K562 (cell line): ENCODE data around the gene SPAG9. TPM values are rescaled to one million over a fixed set of nuclear protein-coding genes. Genes with fewer than 3 reads are reported as not detected.

Experiments used
- ADNP ChIP-seq: fragments of 200-800 bp; sonication (Bioruptor generic); IDR thresholded peaks from 2 replicates; pipeline ENCODE4 v1.6.1; 2016; ENCODE audit warnings: missing genetic modification characterization, missing compliant biosample characterization
- CCNT2 ChIP-seq: IDR thresholded peaks from 2 replicates; pipeline ENCODE4 v1.6.1; 2011; ENCODE audit warnings: borderline replicate concordance, low read depth, mild to moderate bottlenecking, moderate library complexity, mixed read lengths, low read length; ENCODE audit not compliant: insufficient read length; ENCODE audit errors: extremely low read depth
- CEBPB ChIP-seq: fragments of 450-650 bp; IDR thresholded peaks from 2 replicates; pipeline ENCODE4 v1.6.1; 2016; ENCODE audit warnings: missing genetic modification characterization, missing compliant biosample characterization
- DNMT1 ChIP-seq: fragments of 450-650 bp; IDR thresholded peaks from 2 replicates; pipeline ENCODE4 v1.6.1; 2016; ENCODE audit warnings: antibody characterized with exemption, mild to moderate bottlenecking
- DPF2 ChIP-seq: fragments of 450-650 bp; IDR thresholded peaks from 2 replicates; pipeline ENCODE4 v1.6.1; 2016
- EWSR1 ChIP-seq: fragments of 450-650 bp; IDR thresholded peaks from 2 replicates; pipeline ENCODE4 v1.6.1; 2018; ENCODE audit warnings: borderline replicate concordance, mild to moderate bottlenecking, low read depth, moderate library complexity; ENCODE audit not compliant: partially characterized antibody
- GTF2F1 ChIP-seq: IDR thresholded peaks from 2 replicates; pipeline ENCODE4 v1.6.1; 2011; ENCODE audit warnings: low read depth, low read length, improper control_type of control experiment
- NR2C2 ChIP-seq, 2 experiments: fragments of 200-800 bp in 1 of 2; sonication (Bioruptor generic) in 1 of 2; sonication (generic) in 1 of 2; formaldehyde crosslinking in 1 of 2; IDR thresholded peaks; 2 replicates each; pipeline versions ENCODE4 v1.6.1 to v1.8.0; 2016 to 2022; ENCODE audit warnings: mild to moderate bottlenecking in 1 of 2, missing compliant biosample characterization in 1 of 2, missing genetic modification characterization in 1 of 2, missing genetic modification reagents in 1 of 2
- NR2F6 ChIP-seq: fragments of 450-650 bp; formaldehyde crosslinking; IDR thresholded peaks from 2 replicates; pipeline ENCODE4 v1.4.0; 2020; ENCODE audit warnings: mild to moderate bottlenecking
- PHF20 ChIP-seq: fragments of 450-650 bp; IDR thresholded peaks from 2 replicates; pipeline ENCODE4 v1.6.1; 2018; ENCODE audit not compliant: partially characterized antibody
- PPARD ChIP-seq: fragments of 250-450 bp; sonication (Bioruptor Pico); IDR thresholded peaks from 2 replicates; pipeline ENCODE4 v1.8.0; 2022; ENCODE audit warnings: inconsistent platforms, mild to moderate bottlenecking, moderate library complexity
- SLC30A9 ChIP-seq: fragments of 250-450 bp; sonication (Bioruptor Pico); IDR thresholded peaks from 2 replicates; pipeline ENCODE4 v1.8.0; 2022; ENCODE audit warnings: mild to moderate bottlenecking, moderate library complexity
- SMAD1 ChIP-seq: fragments of 150-350 bp; IDR thresholded peaks from 2 replicates; pipeline ENCODE4 v1.6.1; 2014; ENCODE audit warnings: low read length, low read depth; ENCODE audit not compliant: partially characterized antibody
- SNIP1 ChIP-seq: fragments of 450-650 bp; IDR thresholded peaks from 2 replicates; pipeline ENCODE4 v1.7.1; 2017; ENCODE audit warnings: low read depth, mild to moderate bottlenecking
- ZKSCAN1 ChIP-seq: fragments of 150-350 bp; IDR thresholded peaks from 2 replicates; pipeline ENCODE4 v1.6.1; 2016; ENCODE audit warnings: low read depth, low read length
- ZNF146 ChIP-seq: IDR thresholded peaks from one replicate; pipeline ENCODE4 v1.6.1; 2018; ENCODE audit warnings: missing compliant biosample characterization; ENCODE audit not compliant: unreplicated experiment
- ZNF316 ChIP-seq: fragments of 450-650 bp; IDR thresholded peaks from 2 replicates; pipeline ENCODE4 v1.6.1; 2016
- ZNF445 ChIP-seq: fragments of 250-450 bp; sonication (Bioruptor Pico); IDR thresholded peaks from 2 replicates; pipeline ENCODE4 v1.4.0; 2020; ENCODE audit warnings: low read depth, mild to moderate bottlenecking, moderate library complexity
- ZNF764 ChIP-seq: fragments of 250-450 bp; sonication (Bioruptor Pico); IDR thresholded peaks from 2 replicates; pipeline ENCODE4 v1.4.0; 2020; ENCODE audit warnings: low read depth, mild to moderate bottlenecking, moderate library complexity
- polyA plus RNA-seq, 8 experiments: library from polyadenylated mRNA; depleted of rRNA in 4 of 8; stranded (reverse) in 5 of 8; unstranded in 3 of 8; fragments of >200 nt; fragmentation: Nextera tagmentation in 2 of 8; fragmentation: Illumina TruSeq in 1 of 8; extraction: Ambion mirVana in 2 of 8; extraction: Trizol in 1 of 8; gene quantifications; 2 replicates each; pipeline versions ENCODE4 v1.2.1 to v1.2.3, GENCODE V29; 2011 to 2014; ENCODE audit warnings: inconsistent platforms in 1 of 8, missing spikeins in 1 of 8
- total RNA-seq, 7 experiments: library from RNA; depleted of rRNA in 6 of 7; stranded (reverse); fragments of >200 nt in 6 of 7; fragmentation: Illumina TruSeq in 2 of 7; extraction: Trizol in 2 of 7; gene quantifications; 2 replicates each; pipeline versions ENCODE4 v1.2.1 to v1.2.3, GENCODE V29; 2011 to 2021; ENCODE audit warnings: low replicate concordance in 1 of 7
- TF ChIP-seq, protein P1 (sequence below): IDR thresholded peaks from 2 replicates; pipeline ENCODE4 v1.6.1; 2011; ENCODE audit not compliant: insufficient read length; ENCODE audit errors: extremely low read depth
- TF ChIP-seq, protein P2 (sequence below): fragments of 250-450 bp; sonication (Bioruptor Pico); IDR thresholded peaks from 2 replicates; pipeline ENCODE4 v1.8.0; 2021; ENCODE audit warnings: moderate library complexity, mild to moderate bottlenecking, inconsistent platforms
- TF ChIP-seq, protein P3 (sequence below): fragments of 250-450 bp; sonication (Bioruptor Pico); IDR thresholded peaks from 2 replicates; pipeline ENCODE4 v1.4.0; 2020; ENCODE audit warnings: mild to moderate bottlenecking, moderate library complexity
- TF ChIP-seq, protein P4 (sequence below): fragments of 250-450 bp; sonication (Bioruptor Pico); IDR thresholded peaks from 2 replicates; pipeline ENCODE4 v1.8.0; 2022; ENCODE audit warnings: moderate library complexity, mild to moderate bottlenecking, inconsistent platforms
- TF ChIP-seq, protein P5 (sequence below): IDR thresholded peaks from 3 replicates; pipeline ENCODE4 v1.6.1; 2011; ENCODE audit warnings: borderline replicate concordance, mild to moderate bottlenecking; ENCODE audit not compliant: insufficient read length, insufficient read depth

The SPAG9 gene
- total and polyA plus RNA-seq, 9 of the 15 experiments (the other 6 are each of a cell fraction or from before 2014, with no cell fraction given): 12.2 to 99.2 (median 58.2) TPM

DNA sequence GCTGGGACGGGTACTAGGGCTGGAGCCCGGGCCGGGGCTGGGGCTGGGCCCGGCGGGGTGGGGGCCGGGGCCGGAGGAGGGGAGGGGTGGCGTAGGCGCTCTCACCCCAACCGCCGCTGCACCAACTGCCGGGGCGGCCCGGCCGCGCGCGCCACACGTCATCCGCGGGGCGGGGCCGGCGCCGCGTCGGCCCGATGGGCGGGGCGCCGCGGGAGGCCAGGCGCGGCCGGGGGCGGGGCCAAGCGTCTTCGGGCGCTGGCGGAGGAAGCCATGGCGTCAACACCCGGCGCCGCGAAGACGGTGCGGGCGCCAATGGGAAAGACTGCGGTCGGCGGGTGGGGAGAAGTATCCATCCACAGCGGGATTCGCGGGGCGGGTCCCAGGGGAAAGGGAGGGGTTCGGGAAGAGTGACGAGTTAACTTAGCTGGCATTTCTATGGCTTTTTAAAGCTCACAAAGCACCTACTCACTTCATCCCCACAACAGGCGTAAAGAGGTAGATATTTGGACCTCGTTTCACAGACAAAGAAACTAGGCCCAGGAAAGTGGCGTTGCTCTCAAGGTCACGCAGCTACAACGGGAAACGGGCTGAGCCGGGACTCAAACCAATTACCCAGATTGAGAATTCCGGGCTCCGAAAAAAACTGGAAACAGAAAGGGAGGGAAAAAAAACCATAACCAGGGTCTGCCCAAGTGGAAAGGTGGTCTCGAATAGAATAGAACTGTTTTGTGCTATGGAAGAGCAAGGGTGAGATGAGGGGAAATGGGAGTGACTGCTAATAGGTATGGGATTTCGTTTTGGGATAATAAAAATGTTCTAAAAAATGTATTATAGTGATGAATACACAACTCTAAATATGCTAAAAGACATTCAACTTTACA, at the start of gene SPAG9 (continued):
- TF ChIP-seq, protein P1, sequence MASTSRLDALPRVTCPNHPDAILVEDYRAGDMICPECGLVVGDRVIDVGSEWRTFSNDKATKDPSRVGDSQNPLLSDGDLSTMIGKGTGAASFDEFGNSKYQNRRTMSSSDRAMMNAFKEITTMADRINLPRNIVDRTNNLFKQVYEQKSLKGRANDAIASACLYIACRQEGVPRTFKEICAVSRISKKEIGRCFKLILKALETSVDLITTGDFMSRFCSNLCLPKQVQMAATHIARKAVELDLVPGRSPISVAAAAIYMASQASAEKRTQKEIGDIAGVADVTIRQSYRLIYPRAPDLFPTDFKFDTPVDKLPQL: no peak
- TF ChIP-seq, protein P2, sequence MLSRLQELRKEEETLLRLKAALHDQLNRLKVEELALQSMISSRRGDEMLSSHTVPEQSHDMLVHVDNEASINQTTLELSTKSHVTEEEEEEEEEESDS (CRISPR knock-in tag): no peak
- TF ChIP-seq, protein P3, sequence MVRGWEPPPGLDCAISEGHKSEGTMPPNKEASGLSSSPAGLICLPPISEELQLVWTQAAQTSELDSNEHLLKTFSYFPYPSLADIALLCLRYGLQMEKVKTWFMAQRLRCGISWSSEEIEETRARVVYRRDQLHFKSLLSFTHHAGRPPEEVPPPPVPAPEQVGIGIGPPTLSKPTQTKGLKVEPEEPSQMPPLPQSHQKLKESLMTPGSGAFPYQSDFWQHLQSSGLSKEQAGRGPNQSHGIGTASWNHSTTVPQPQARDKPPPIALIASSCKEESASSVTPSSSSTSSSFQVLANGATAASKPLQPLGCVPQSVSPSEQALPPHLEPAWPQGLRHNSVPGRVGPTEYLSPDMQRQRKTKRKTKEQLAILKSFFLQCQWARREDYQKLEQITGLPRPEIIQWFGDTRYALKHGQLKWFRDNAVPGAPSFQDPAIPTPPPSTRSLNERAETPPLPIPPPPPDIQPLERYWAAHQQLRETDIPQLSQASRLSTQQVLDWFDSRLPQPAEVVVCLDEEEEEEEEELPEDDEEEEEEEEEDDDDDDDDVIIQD (CRISPR knock-in tag): no peak
- TF ChIP-seq ZNF146 (CRISPR knock-in tag) (no peak), SMAD1 (peak; percentile 43), CCNT2 (peak; percentile 74), SNIP1 (peak; percentile 40; the same call in 1 of the 2 replicates), ZNF764 (CRISPR knock-in tag) (no peak), EWSR1 (no peak), DPF2 (no peak), GTF2F1 (no peak), ZKSCAN1 (no peak; the same call in 1 of the 2 replicates), SLC30A9 (no peak), PPARD (CRISPR knock-in tag) (no peak), NR2C2 (CRISPR knock-in tag; IDR thresholded peaks at IDR 0.05) (no peak), NR2C2 (tag; IDR thresholded peaks at IDR 0.05) (peak; percentile 65; the same call in 1 of the 2 replicates), CEBPB (no peak), NR2F6 (CRISPR knock-in tag) (no peak), ADNP (no peak), ZNF316 (no peak), PHF20 (peak; percentile 59), ZNF445 (CRISPR knock-in tag) (no peak), DNMT1 (no peak)
- TF ChIP-seq, protein P4, sequence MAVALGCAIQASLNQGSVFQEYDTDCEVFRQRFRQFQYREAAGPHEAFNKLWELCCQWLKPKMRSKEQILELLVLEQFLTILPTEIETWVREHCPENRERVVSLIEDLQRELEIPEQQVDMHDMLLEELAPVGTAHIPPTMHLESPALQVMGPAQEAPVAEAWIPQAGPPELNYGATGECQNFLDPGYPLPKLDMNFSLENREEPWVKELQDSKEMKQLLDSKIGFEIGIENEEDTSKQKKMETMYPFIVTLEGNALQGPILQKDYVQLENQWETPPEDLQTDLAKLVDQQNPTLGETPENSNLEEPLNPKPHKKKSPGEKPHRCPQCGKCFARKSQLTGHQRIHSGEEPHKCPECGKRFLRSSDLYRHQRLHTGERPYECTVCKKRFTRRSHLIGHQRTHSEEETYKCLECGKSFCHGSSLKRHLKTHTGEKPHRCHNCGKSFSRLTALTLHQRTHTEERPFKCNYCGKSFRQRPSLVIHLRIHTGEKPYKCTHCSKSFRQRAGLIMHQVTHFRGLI (CRISPR knock-in tag): no peak
- TF ChIP-seq, protein P5, sequence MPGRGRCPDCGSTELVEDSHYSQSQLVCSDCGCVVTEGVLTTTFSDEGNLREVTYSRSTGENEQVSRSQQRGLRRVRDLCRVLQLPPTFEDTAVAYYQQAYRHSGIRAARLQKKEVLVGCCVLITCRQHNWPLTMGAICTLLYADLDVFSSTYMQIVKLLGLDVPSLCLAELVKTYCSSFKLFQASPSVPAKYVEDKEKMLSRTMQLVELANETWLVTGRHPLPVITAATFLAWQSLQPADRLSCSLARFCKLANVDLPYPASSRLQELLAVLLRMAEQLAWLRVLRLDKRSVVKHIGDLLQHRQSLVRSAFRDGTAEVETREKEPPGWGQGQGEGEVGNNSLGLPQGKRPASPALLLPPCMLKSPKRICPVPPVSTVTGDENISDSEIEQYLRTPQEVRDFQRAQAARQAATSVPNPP: no peak
